H9 (cell line): ENCODE results near the gene CEACAM16. TPM values are rescaled to one million over a fixed set of nuclear protein-coding genes. Genes with fewer than 3 reads are reported as not detected.

ENCODE experiments used
- DNase-seq: peaks from one replicate; pipeline ENCODE4 v3.0.0-alpha.2; 2017
- H2AFZ ChIP-seq: one replicate; pipeline ENCODE4 v1.6.1; 2013; ENCODE audit warnings: mild to moderate bottlenecking, low read length, control low read depth, moderate library complexity
- H2AK5ac ChIP-seq: 2 replicates; pipeline ENCODE4 v1.6.1; 2013; ENCODE audit warnings: low read length, control low read depth, mixed read lengths; ENCODE audit not compliant: insufficient read length
- H2BK120ac ChIP-seq: one replicate; pipeline ENCODE4 v1.6.1; 2013; ENCODE audit warnings: low read depth, mild to moderate bottlenecking, low read length, control low read depth, inconsistent platforms; ENCODE audit not compliant: poor library complexity, severe bottlenecking
- H2BK12ac ChIP-seq: 2 replicates; pipeline ENCODE4 v1.6.1; 2013; ENCODE audit warnings: low read length, control low read depth, mixed read lengths, low read depth; ENCODE audit not compliant: insufficient read length
- H2BK15ac ChIP-seq: 2 replicates; pipeline ENCODE4 v1.6.1; 2013; ENCODE audit warnings: low read depth, low read length, control low read depth
- H2BK20ac ChIP-seq: one replicate; pipeline ENCODE4 v1.6.1; 2013; ENCODE audit warnings: low read depth, mild to moderate bottlenecking, low read length, control low read depth, inconsistent platforms; ENCODE audit not compliant: poor library complexity, severe bottlenecking
- H2BK5ac ChIP-seq: 2 replicates; pipeline ENCODE4 v1.6.1; 2013; ENCODE audit warnings: low read length, control low read depth, mixed read lengths; ENCODE audit not compliant: insufficient read length
- H3K14ac ChIP-seq: 2 replicates; pipeline ENCODE4 v1.6.1; 2013; ENCODE audit warnings: low read length, control low read depth; ENCODE audit not compliant: insufficient read depth
- H3K18ac ChIP-seq: 2 replicates; pipeline ENCODE4 v1.6.1; 2013; ENCODE audit warnings: low read depth, mild to moderate bottlenecking, mixed read lengths, low read length, control low read depth; ENCODE audit not compliant: insufficient read length
- H3K23ac ChIP-seq: 2 replicates; pipeline ENCODE4 v1.6.1; 2013; ENCODE audit warnings: low read length, control low read depth, mixed read lengths, low read depth; ENCODE audit not compliant: insufficient read length
- H3K23me2 ChIP-seq: 2 replicates; pipeline ENCODE4 v1.6.1; 2013; ENCODE audit warnings: low read depth, mild to moderate bottlenecking, mixed read lengths, low read length, control low read depth; ENCODE audit not compliant: insufficient read length, poor library complexity, severe bottlenecking
- H3K27ac ChIP-seq: 2 replicates; pipeline ENCODE4 v1.5.1; 2013; ENCODE audit warnings: low read length, control low read depth, mixed read lengths, low read depth; ENCODE audit not compliant: insufficient read length
- H3K27me3 ChIP-seq: 2 replicates; pipeline ENCODE4 v1.6.1; 2013; ENCODE audit warnings: low read length, control low read depth, inconsistent platforms; ENCODE audit not compliant: insufficient read depth
- H3K4ac ChIP-seq: 2 replicates; pipeline ENCODE4 v1.6.1; 2013; ENCODE audit warnings: low read depth, mild to moderate bottlenecking, control low read depth, inconsistent platforms, low read length, moderate library complexity
- H3K4me1 ChIP-seq: 2 replicates; pipeline ENCODE4 v1.6.1; 2013; ENCODE audit warnings: low read length, control low read depth, inconsistent platforms; ENCODE audit not compliant: insufficient read depth
- H3K4me2 ChIP-seq: 2 replicates; pipeline ENCODE4 v1.6.1; 2013; ENCODE audit warnings: low read length, control low read depth, mixed read lengths; ENCODE audit not compliant: insufficient read length, insufficient read depth
- H3K56ac ChIP-seq: 2 replicates; pipeline ENCODE4 v1.6.1; 2013; ENCODE audit warnings: low read depth, mild to moderate bottlenecking, mixed read lengths, low read length, control low read depth; ENCODE audit not compliant: insufficient read length
- H3K79me1 ChIP-seq: 2 replicates; pipeline ENCODE4 v1.6.1; 2013; ENCODE audit warnings: low read depth, mild to moderate bottlenecking, moderate library complexity, low read length, control low read depth, inconsistent platforms; ENCODE audit not compliant: insufficient read depth, poor library complexity, severe bottlenecking
- H3K79me2 ChIP-seq: 2 replicates; pipeline ENCODE4 v1.6.1; 2013; ENCODE audit warnings: low read length, control low read depth, inconsistent platforms; ENCODE audit not compliant: insufficient read depth
- H3K9ac ChIP-seq: 2 replicates; pipeline ENCODE4 v1.6.1; 2013; ENCODE audit warnings: low read length, control low read depth, mixed read lengths; ENCODE audit not compliant: insufficient read length; ENCODE audit errors: extremely low read depth
- H3K9me3 ChIP-seq: one replicate; pipeline ENCODE4 v1.6.1; 2013; ENCODE audit warnings: low read depth, low read length, inconsistent platforms; ENCODE audit not compliant: control insufficient read depth
- H3T11ph ChIP-seq: one replicate; pipeline ENCODE4 v1.6.1; 2013; ENCODE audit warnings: mild to moderate bottlenecking, low read length, control low read depth, inconsistent platforms
- H4K20me1 ChIP-seq: one replicate; pipeline ENCODE4 v1.6.1; 2013; ENCODE audit not compliant: control insufficient read depth, insufficient read length, insufficient read depth
- H4K5ac ChIP-seq: 2 replicates; pipeline ENCODE4 v1.6.1; 2013; ENCODE audit warnings: low read depth, mild to moderate bottlenecking, mixed read lengths, low read length, control low read depth; ENCODE audit not compliant: insufficient read length
- H4K8ac ChIP-seq: replicated peaks from 2 replicates; pipeline ENCODE4 v1.6.1; 2013; ENCODE audit warnings: low read length, control low read depth, mixed read lengths, low read depth; ENCODE audit not compliant: insufficient read length
- H4K91ac ChIP-seq: 2 replicates; pipeline ENCODE4 v1.6.1; 2013; ENCODE audit warnings: low read depth, mild to moderate bottlenecking, moderate library complexity, mixed read lengths, low read length, control low read depth; ENCODE audit not compliant: insufficient read length
- H3K27ac Mint-ChIP-seq, 3 experiments: 2 replicates in 2 of 3; 3 replicates in 1 of 3; pipeline ENCODE4 v1.8.0; 2020 to 2021; ENCODE audit warnings: mixed read lengths in 3 of 3, mild to moderate bottlenecking in 1 of 3, moderate library complexity in 1 of 3
- H3K27me3 Mint-ChIP-seq: 2 replicates; pipeline ENCODE4 v1.8.0; 2021; ENCODE audit warnings: low read depth, mild to moderate bottlenecking, moderate library complexity, mixed read lengths
- H3K36me3 Mint-ChIP-seq, 3 experiments: 2 replicates in 2 of 3; 3 replicates in 1 of 3; pipeline ENCODE4 v1.8.0; 2020 to 2021; ENCODE audit warnings: low read depth in 3 of 3, mixed read lengths in 3 of 3; ENCODE audit not compliant: insufficient read depth in 1 of 3
- H3K4me1 Mint-ChIP-seq, 2 experiments: 2 replicates each; pipeline ENCODE4 v1.8.0; 2020; ENCODE audit warnings: mixed read lengths in 2 of 2
- H3K4me3 Mint-ChIP-seq, 2 experiments: 2 replicates in 1 of 2; 3 replicates in 1 of 2; pipeline ENCODE4 v1.8.0; 2020 to 2021; ENCODE audit warnings: mild to moderate bottlenecking in 2 of 2, mixed read lengths in 2 of 2, moderate library complexity in 1 of 2
- H3K9me3 Mint-ChIP-seq, 2 experiments: 2 replicates in 1 of 2; 3 replicates in 1 of 2; pipeline ENCODE4 v1.8.0; 2020; ENCODE audit warnings: mild to moderate bottlenecking in 2 of 2, mixed read lengths in 2 of 2, moderate library complexity in 1 of 2
- CTCF ChIP-seq: fragments of 200-600 bp; sonication (generic); conservative IDR thresholded peaks from 3 replicates; pipeline ENCODE4 v1.8.0; 2021; ENCODE audit warnings: antibody characterized with exemption, mild to moderate bottlenecking
- WGBS: extraction: QIAGEN DNeasy Blood & Tissue Kit; methylation state at CpG from one replicate; pipeline ENCODE4 v1.1.7; 2013; ENCODE audit warnings: missing lambda C conversion rate, low lambda C conversion rate, mixed read lengths; ENCODE audit not compliant: insufficient read length; ENCODE audit errors: extremely low coverage; 5-methylcytosine and 5-hydroxymethylcytosine counted together
- total RNA-seq: library from RNA; stranded (reverse); gene quantifications from 2 replicates; pipeline ENCODE4 v1.2.1, GENCODE V29; 2021

Gene CEACAM16
- total RNA-seq, 1 experiment from 2014 or later, result not detected

GRCh38 chr19:44738136-44738535 is 39.2 kb downstream of the CEACAM16 start:
- Histone ChIP-seq H2BK120ac (no peak overlapping the region), H4K91ac (no peak overlapping the region), H3K4me2 (no peak overlapping the region), H3K23ac (no peak overlapping the region), H2BK12ac (no peak overlapping the region), H3K27me3 (no peaks in the 10 kb centered on the region), H3K27ac (no peak overlapping the region), H3K56ac (no peak overlapping the region), H3T11ph (no peak overlapping the region), H3K18ac (no peak overlapping the region), H2AK5ac (no peak overlapping the region), H4K5ac (no peak overlapping the region), H3K79me1 (no peaks in the 10 kb centered on the region), H2BK15ac (no peak overlapping the region), H3K9ac (no peak overlapping the region), H3K4me1 (no peaks in the 10 kb centered on the region; the same call in 1 of the 2 replicates), H3K4ac (no peak overlapping the region), H3K14ac (no peak overlapping the region), H3K79me2 (no peaks in the 10 kb centered on the region), H4K8ac (no peak overlapping the region), H3K23me2 (no peaks in the 10 kb centered on the region), H4K20me1 (no peaks in the 10 kb centered on the region), H2BK5ac (no peak overlapping the region), H3K9me3 (no peaks in the 10 kb centered on the region), H2AFZ (no peak overlapping the region), H2BK20ac (no peak overlapping the region)
- Mint-ChIP-seq H3K27ac (no peak overlapping the region; a peak in 1 of 7 replicates), H3K4me1 (peaks cover 7 to 25% of the 10 kb centered on the region in 2 experiments), H3K9me3 (peaks cover 0 to 3% of the 10 kb centered on the region in 2 experiments; a peak in 1 of 5 replicates), H3K27me3 (peaks cover 29% of the 10 kb centered on the region), H3K36me3 (no peaks in the 10 kb centered on the region; a peak in 1 of 7 replicates), H3K4me3 (no peak overlapping the region)
- no peak for TF ChIP-seq CTCF
- no peak for DNase-seq
- WGBS, result no CpG with 5 or more reads among the region's 2 CpGs
